BE2C (cell line): Measurements from ENCODE around the gene SCD.

Source experiments
- DNase-seq: peaks from one replicate; pipeline ENCODE4 v3.0.0-alpha.2; 2020
- H3K27me3 ChIP-seq: fragments of 250-450 bp; sonication (Bioruptor Pico); 2 replicates; pipeline ENCODE4 v1.5.1; 2020; ENCODE audit warnings: mild to moderate bottlenecking
- H3K36me3 ChIP-seq: fragments of 250-450 bp; sonication (Bioruptor Pico); 2 replicates; pipeline ENCODE4 v1.5.1; 2020; ENCODE audit warnings: mild to moderate bottlenecking
- H3K4me1 ChIP-seq: fragments of 250-450 bp; sonication (Bioruptor Pico); 2 replicates; pipeline ENCODE4 v1.5.1; 2020
- H3K4me3 ChIP-seq: 2 replicates; pipeline ENCODE4 v1.5.1; 2011; ENCODE audit warnings: low read depth, low read length
- H3K9me3 ChIP-seq: fragments of 250-450 bp; sonication (Bioruptor Pico); 2 replicates; pipeline ENCODE4 v1.5.1; 2020
- TF ChIP-seq, protein P1 (sequence below): IDR thresholded peaks from 2 replicates; pipeline ENCODE4 v1.5.1; 2012; ENCODE audit warnings: mild to moderate bottlenecking, low read depth, low read length

The SCD gene

DNA sequence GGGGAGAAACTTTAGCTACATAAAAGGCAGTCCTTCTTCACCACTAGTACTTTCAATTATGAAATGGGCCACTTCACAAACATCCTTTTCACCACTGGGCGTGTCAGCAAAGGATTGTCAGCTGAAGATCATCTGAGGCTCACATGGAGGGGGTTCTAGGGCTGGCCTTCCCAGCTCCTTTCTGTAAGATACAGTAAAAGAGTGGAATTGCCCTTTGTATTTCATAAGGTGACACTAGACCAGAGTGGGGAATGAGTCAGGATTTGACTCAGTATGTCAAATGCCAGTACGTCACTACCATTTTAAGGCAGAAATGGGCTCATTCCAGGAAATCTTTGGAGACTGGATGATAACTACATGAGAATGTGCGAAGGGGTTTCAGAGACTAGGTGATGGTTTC lies 39.3 kb upstream of the SCD start:
- DNase-seq: no peak
- Histone ChIP-seq H3K4me1 (no peaks in the 10 kb centered on the region), H3K4me3 (no peak overlapping the region), H3K9me3 (no peaks in the 10 kb centered on the region), H3K27me3 (peaks cover 28% of the 10 kb centered on the region), H3K36me3 (no peaks in the 10 kb centered on the region)
- TF ChIP-seq, protein P1, sequence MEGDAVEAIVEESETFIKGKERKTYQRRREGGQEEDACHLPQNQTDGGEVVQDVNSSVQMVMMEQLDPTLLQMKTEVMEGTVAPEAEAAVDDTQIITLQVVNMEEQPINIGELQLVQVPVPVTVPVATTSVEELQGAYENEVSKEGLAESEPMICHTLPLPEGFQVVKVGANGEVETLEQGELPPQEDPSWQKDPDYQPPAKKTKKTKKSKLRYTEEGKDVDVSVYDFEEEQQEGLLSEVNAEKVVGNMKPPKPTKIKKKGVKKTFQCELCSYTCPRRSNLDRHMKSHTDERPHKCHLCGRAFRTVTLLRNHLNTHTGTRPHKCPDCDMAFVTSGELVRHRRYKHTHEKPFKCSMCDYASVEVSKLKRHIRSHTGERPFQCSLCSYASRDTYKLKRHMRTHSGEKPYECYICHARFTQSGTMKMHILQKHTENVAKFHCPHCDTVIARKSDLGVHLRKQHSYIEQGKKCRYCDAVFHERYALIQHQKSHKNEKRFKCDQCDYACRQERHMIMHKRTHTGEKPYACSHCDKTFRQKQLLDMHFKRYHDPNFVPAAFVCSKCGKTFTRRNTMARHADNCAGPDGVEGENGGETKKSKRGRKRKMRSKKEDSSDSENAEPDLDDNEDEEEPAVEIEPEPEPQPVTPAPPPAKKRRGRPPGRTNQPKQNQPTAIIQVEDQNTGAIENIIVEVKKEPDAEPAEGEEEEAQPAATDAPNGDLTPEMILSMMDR: no peak

DNA sequence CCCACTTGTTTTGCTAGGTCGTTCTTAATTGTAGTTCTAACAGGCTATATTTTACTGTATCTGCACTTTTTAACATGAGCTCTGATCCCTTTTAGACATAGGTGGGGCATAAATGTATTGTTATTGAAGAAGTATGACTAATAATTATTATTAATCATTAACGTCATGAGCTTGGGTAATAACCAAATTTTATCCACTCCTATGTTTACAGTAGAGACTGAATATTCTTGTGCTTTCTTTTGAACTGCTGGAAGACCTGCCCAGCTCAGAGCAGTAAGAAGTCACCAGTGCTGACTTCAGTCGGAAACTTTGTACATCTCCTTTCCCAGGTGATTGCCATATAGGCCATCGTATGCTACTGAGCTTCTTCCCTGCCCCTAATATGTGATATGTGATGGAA lies 35.7 kb upstream of the SCD start:
- Histone ChIP-seq H3K4me3 (no peak overlapping the region), H3K9me3 (no peaks in the 10 kb centered on the region), H3K27me3 (peaks cover 31% of the 10 kb centered on the region), H3K4me1 (no peaks in the 10 kb centered on the region), H3K36me3 (no peaks in the 10 kb centered on the region)
- TF ChIP-seq, protein P1: no peak
- DNase-seq: no peak

DNA sequence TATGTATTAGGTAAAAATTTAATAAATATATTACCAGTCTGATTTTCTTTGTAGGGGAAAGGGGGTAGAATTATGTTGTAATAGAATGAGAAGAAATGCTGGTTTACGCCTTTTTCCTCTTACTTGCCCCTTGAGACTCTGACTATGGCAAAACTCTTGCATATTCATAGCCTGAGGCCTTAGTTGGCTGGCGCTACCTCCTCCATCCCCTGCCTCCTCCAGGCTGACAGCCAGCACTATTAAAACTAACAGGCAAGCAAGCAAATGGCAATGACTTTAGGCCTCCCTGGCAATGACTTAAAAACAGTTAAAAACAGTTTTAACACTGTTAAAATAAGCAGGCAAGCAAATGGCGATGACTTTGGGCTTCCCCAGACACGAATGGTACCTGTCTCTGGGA lies 31.4 kb upstream of the SCD start:
- DNase-seq: no peak
- Histone ChIP-seq H3K4me3 (no peak overlapping the region), H3K9me3 (no peaks in the 10 kb centered on the region), H3K36me3 (no peaks in the 10 kb centered on the region), H3K4me1 (no peaks in the 10 kb centered on the region), H3K27me3 (peaks cover 31% of the 10 kb centered on the region)
- TF ChIP-seq, protein P1: no peak

DNA sequence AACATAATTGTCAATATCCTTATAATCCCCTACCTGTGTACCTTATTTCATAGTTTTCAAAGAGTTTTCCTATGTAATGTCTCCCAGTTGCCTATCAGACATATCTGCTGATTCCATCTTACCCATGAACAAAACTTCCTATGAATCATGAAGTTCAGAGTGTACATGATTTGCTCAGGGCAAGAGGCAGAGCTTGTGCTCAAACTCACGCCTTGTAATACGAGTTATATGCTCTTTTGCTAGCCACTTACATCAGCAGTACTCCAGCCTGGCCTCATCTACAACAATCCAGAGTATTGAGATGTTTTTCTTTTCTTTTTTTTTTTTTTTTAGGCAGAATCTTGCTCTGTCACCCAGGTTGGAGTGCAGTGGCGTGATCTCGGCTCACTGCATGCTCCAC lies 28.8 kb upstream of the SCD start:
- H3K27me3 ChIP-seq: peaks cover 13% of the 10 kb centered on the region
- no peak overlapping the region for H3K4me3 ChIP-seq
- no peaks in the 10 kb centered on the region for H3K9me3 ChIP-seq
- H3K36me3 ChIP-seq: no peaks in the 10 kb centered on the region
- TF ChIP-seq, protein P1: no peak
- H3K4me1 ChIP-seq: no peaks in the 10 kb centered on the region
- DNase-seq: no peak

DNA sequence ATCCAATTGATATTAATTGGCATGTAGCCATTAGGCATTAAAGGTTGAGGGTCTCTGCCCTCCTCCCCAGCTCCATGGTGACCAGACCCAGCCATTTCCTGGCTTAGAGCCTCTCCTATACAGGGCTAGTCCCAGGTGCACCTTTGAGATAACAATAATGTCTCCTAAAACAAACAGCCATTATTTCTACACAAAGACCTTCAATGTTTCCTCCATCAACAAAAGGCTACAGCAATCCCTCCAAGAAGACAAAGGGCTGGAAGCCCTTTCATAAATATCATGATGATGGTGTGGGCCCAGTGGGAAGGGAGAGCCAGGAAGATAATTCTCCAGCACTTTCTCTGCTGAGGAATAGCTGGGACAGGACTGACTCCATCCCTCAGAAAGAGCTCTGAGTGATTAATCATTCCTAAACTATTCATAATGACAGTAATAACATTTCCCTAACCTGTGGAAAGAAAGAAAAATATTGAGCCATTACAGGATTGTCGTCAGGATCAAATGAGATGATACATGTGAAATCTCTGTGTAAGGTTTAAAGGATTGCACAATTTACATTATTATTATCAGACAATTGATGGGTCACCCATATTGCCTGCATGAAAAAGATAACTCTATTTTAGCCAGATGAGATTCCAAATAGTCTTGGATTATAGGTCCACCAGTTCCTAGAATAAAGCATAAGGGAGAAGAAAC lies 27.2 kb upstream of the SCD start:
- Histone ChIP-seq H3K4me1 (no peaks in the 10 kb centered on the region), H3K4me3 (no peak overlapping the region), H3K27me3 (0 out of 2 replicates have a peak, but pooled peaks cover 6% of the 10 kb centered on the region), H3K9me3 (no peaks in the 10 kb centered on the region), H3K36me3 (no peaks in the 10 kb centered on the region)
- no peak for DNase-seq
- TF ChIP-seq, protein P1: no peak

DNA sequence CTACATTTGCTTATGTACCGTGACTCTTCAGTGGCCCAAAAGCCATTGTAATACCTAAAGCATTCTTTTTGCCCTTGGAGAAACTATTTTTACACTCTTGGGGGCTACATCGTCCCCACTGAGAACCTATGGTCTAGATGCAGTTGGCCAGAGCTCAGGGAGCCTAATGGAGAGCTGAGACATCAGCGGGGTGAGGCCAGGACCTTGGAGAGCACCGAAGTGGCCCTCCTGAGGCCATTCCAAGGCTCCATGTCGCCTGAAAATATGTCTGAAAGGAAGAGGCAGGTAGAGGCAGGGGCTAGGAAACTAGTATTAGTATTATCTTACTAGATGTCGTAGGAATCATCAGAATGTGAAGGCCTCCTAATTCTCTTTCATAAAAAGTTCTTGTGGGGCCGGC lies 21.9 kb upstream of the SCD start:
- TF ChIP-seq, protein P1: no peak
- no peak for DNase-seq
- no peaks in the 10 kb centered on the region for H3K9me3 ChIP-seq
- no peaks in the 10 kb centered on the region for H3K36me3 ChIP-seq
- H3K27me3 ChIP-seq: peaks cover 15% of the 10 kb centered on the region
- no peak overlapping the region for H3K4me3 ChIP-seq
- no peaks in the 10 kb centered on the region for H3K4me1 ChIP-seq
